ENCODE results near the gene GRIK4. TPM values are rescaled to one million over a fixed set of nuclear protein-coding genes. Genes with fewer than 3 reads are reported as not detected.

GRIK4 gene
- total and polyA plus RNA-seq, 9 of the 15 experiments (the other 6 are each of a cell fraction or from before 2014, with no cell fraction given): not detected

DNA sequence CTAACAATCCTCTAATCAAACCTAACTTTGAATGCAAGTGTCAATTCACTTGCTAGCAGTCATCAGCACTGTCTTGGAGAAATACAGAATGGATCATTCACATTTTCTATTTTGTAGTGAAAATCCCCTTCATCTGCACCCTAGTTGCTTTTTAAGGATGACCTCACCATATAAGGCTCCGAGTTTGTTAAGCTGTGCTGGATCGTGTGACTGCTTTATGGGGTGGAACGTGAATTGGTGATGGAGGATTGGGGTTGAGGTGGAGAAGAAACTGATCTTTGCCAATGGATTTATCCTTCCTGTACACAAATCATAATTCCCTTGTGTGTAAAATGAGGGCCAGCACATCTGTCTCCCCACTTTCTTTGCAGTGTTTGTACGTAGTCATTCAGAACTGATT, 426.7 kb downstream of the GRIK4 start:
- intact Hi-C loops (cut with micrococcal nuclease) (no loop called here), in situ Hi-C loops (cut with MboI) (no loop called here)
- DNase-seq (ENCODE audit: extremely low read depth in 1 of 4, low spot score in 3 of 4) (no peak), ATAC-seq (no peak), FAIRE-seq (no peak)
- 3% methylated on average over 4 of the region's 4 CpGs for WGBS (ENCODE audit: insufficient coverage, low coverage, missing lambda C conversion rate)
- TF ChIP-seq ZFPM2 (CRISPR knock-in tag; IDR thresholded peaks at IDR 0.05) (no peak), RBM34 (IDR thresholded peaks at IDR 0.05; ENCODE audit: borderline replicate concordance, insufficient read depth, low read length) (no peak), SMARCA5 (IDR thresholded peaks at IDR 0.05) (no peak), TRIM28 (IDR thresholded peaks at IDR 0.05) (no peak), ZKSCAN1 (IDR thresholded peaks at IDR 0.05; ENCODE audit: low read depth, low read length) (no peak), POLR2A (conservative IDR thresholded peaks at IDR 0.05) (no peak), SRSF3 (IDR thresholded peaks at IDR 0.05; ENCODE audit: insufficient read depth, low read length) (no peak), POLR2G (IDR thresholded peaks at IDR 0.05; ENCODE audit: low read depth, low read length) (no peak), CTCFL (IDR thresholded peaks at IDR 0.05; ENCODE audit: borderline replicate concordance, insufficient read depth, low read depth, low read length, poor library complexity, severe bottlenecking) (no peak), SNRNP70 (optimal IDR thresholded peaks at IDR 0.05; ENCODE audit: low read depth, low read length) (no peak)
- TF ChIP-seq, protein P1, sequence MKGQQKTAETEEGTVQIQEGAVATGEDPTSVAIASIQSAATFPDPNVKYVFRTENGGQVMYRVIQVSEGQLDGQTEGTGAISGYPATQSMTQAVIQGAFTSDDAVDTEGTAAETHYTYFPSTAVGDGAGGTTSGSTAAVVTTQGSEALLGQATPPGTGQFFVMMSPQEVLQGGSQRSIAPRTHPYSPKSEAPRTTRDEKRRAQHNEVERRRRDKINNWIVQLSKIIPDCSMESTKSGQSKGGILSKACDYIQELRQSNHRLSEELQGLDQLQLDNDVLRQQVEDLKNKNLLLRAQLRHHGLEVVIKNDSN (CRISPR knock-in tag; IDR thresholded peaks at IDR 0.05): no peak
- TF ChIP-seq, protein P2, sequence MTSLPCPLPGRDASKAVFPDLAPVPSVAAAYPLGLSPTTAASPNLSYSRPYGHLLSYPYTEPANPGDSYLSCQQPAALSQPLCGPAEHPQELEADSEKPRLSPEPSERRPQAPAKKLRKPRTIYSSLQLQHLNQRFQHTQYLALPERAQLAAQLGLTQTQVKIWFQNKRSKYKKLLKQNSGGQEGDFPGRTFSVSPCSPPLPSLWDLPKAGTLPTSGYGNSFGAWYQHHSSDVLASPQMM (CRISPR knock-in tag; IDR thresholded peaks at IDR 0.05): no peak
- TF ChIP-seq, protein P3, sequence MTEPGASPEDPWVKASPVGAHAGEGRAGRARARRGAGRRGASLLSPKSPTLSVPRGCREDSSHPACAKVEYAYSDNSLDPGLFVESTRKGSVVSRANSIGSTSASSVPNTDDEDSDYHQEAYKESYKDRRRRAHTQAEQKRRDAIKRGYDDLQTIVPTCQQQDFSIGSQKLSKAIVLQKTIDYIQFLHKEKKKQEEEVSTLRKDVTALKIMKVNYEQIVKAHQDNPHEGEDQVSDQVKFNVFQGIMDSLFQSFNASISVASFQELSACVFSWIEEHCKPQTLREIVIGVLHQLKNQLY (CRISPR knock-in tag; conservative IDR thresholded peaks at IDR 0.05): no peak
- no peaks in the 10 kb centered on the region for H3K79me2 ChIP-seq (ENCODE audit: control insufficient read depth, insufficient read depth, low read length)
- no peak overlapping the region for H3K9ac ChIP-seq (ENCODE audit: insufficient read depth in 1 of 2, low read depth in 2 of 2, low read length in 2 of 2)
- no peak overlapping the region for H3K27ac ChIP-seq (ENCODE audit: extremely low read depth, low read depth, low read length)
- no TSS peak for BruUV-seq (replicated peaks)
- H3K9me3 ChIP-seq (replicated peaks; ENCODE audit: control insufficient read depth, insufficient read depth, low read depth, low read length): no peaks in the 10 kb centered on the region
- CTCF ChIA-PET (ENCODE audit: low intra/inter-chr PET ratio): no interaction called here
- no peak overlapping the region for H3K4me3 ChIP-seq
- H3K36me3 ChIP-seq (ENCODE audit: control insufficient read depth, insufficient read depth, low read length): no peaks in the 10 kb centered on the region
- no peaks in the 10 kb centered on the region for H4K20me1 ChIP-seq (replicated peaks; ENCODE audit: control insufficient read depth, insufficient read depth, low read length)
- no peaks in the 10 kb centered on the region for H3K9me1 ChIP-seq (ENCODE audit: control insufficient read depth, insufficient read depth, low read length)
- H3K27me3 ChIP-seq (ENCODE audit: control insufficient read depth in 2 of 2, insufficient read depth in 2 of 2, low read length in 2 of 2): peaks cover 0 to 6% of the 10 kb centered on the region in 2 experiments; a peak in 2 of 5 replicates
- POLR2A ChIA-PET: no interaction called here
- no peak overlapping the region for H3K4me2 ChIP-seq (ENCODE audit: insufficient read depth, low read length)
- no peaks in the 10 kb centered on the region for H3K4me1 ChIP-seq (replicated peaks in 1 of 2; ENCODE audit: control insufficient read depth in 2 of 2, insufficient read depth in 2 of 2, low read length in 2 of 2)
- no peak overlapping the region for H2AFZ ChIP-seq (ENCODE audit: low read depth, low read length)

Measured in K562 (cell line).